Measurements from ENCODE around the gene CCDC188.

CCDC188 gene

DNA sequence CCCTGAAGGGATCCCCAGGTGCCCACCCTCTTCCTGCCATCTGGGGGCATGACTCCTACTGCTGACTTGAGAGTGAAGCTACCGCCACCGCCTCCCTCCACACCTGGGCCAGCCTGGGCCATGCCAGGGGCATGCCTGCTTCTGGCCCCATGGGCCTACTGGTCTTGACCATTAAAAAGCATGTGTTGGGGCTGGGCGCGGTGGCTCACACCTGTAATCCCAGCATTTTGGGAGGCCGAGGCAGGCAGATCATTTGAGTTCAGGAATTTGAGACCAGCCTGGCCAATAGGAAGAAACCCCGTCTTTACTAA is 37.7 kb upstream of the CCDC188 start:
- Histone ChIP-seq H3K36me3 (ENCODE audit: insufficient read depth, low read length) (no peaks in the 10 kb centered on the region), H3K27me3 (ENCODE audit: insufficient read depth, low read length, poor library complexity) (no peaks in the 10 kb centered on the region), H3K27ac (ENCODE audit: low read length) (no peak overlapping the region), H3K9ac (ENCODE audit: low read depth, low read length) (no peak overlapping the region), H3K4me3 (ENCODE audit: low read depth in 1 of 2, low read length in 2 of 2) (no peak overlapping the region), H4K20me1 (ENCODE audit: insufficient read depth, low read length) (no peaks in the 10 kb centered on the region), H3K9me3 (ENCODE audit: insufficient read depth, low read length, severe bottlenecking) (no peaks in the 10 kb centered on the region), H3K79me2 (ENCODE audit: insufficient read depth, low read length) (no peaks in the 10 kb centered on the region), H3K4me2 (ENCODE audit: insufficient read depth, low read length) (no peak overlapping the region), H2AFZ (ENCODE audit: low read depth, low read length) (no peak overlapping the region), H3K4me1 (ENCODE audit: insufficient read depth, low read length) (no peaks in the 10 kb centered on the region)
- ATAC-seq (ENCODE audit: insufficient read depth, low read depth): no peak
- TF ChIP-seq, protein P1, sequence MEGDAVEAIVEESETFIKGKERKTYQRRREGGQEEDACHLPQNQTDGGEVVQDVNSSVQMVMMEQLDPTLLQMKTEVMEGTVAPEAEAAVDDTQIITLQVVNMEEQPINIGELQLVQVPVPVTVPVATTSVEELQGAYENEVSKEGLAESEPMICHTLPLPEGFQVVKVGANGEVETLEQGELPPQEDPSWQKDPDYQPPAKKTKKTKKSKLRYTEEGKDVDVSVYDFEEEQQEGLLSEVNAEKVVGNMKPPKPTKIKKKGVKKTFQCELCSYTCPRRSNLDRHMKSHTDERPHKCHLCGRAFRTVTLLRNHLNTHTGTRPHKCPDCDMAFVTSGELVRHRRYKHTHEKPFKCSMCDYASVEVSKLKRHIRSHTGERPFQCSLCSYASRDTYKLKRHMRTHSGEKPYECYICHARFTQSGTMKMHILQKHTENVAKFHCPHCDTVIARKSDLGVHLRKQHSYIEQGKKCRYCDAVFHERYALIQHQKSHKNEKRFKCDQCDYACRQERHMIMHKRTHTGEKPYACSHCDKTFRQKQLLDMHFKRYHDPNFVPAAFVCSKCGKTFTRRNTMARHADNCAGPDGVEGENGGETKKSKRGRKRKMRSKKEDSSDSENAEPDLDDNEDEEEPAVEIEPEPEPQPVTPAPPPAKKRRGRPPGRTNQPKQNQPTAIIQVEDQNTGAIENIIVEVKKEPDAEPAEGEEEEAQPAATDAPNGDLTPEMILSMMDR (IDR thresholded peaks at IDR 0.05; ENCODE audit: borderline replicate concordance, extremely low read depth, low read length, poor library complexity, severe bottlenecking): no peak
- TF ChIP-seq EZH2 (IDR thresholded peaks at IDR 0.05; ENCODE audit: borderline replicate concordance, low read depth, low read length, severe bottlenecking): no peak
- DNase-seq: no peak

GRCh38 chr22:20187777-20188566 is 37.1 kb upstream of the CCDC188 start:
- Histone ChIP-seq H3K9ac (ENCODE audit: low read depth, low read length) (no peak overlapping the region), H2AFZ (ENCODE audit: low read depth, low read length) (no peak overlapping the region), H3K4me3 (ENCODE audit: low read depth in 1 of 2, low read length in 2 of 2) (no peak overlapping the region), H3K9me3 (ENCODE audit: insufficient read depth, low read length, severe bottlenecking) (no peaks in the 10 kb centered on the region), H4K20me1 (ENCODE audit: insufficient read depth, low read length) (no peaks in the 10 kb centered on the region), H3K4me2 (ENCODE audit: insufficient read depth, low read length) (no peak overlapping the region), H3K79me2 (ENCODE audit: insufficient read depth, low read length) (no peaks in the 10 kb centered on the region), H3K27ac (ENCODE audit: low read length) (no peak overlapping the region), H3K36me3 (ENCODE audit: insufficient read depth, low read length) (no peaks in the 10 kb centered on the region), H3K27me3 (ENCODE audit: insufficient read depth, low read length, poor library complexity) (no peaks in the 10 kb centered on the region), H3K4me1 (ENCODE audit: insufficient read depth, low read length) (no peaks in the 10 kb centered on the region)
- DNase-seq (no peak), ATAC-seq (ENCODE audit: insufficient read depth, low read depth) (no peak)
- TF ChIP-seq, protein P1 (IDR thresholded peaks at IDR 0.05; ENCODE audit: borderline replicate concordance, extremely low read depth, low read length, poor library complexity, severe bottlenecking): no peak
- no peak for TF ChIP-seq EZH2 (IDR thresholded peaks at IDR 0.05; ENCODE audit: borderline replicate concordance, low read depth, low read length, severe bottlenecking)

DNA sequence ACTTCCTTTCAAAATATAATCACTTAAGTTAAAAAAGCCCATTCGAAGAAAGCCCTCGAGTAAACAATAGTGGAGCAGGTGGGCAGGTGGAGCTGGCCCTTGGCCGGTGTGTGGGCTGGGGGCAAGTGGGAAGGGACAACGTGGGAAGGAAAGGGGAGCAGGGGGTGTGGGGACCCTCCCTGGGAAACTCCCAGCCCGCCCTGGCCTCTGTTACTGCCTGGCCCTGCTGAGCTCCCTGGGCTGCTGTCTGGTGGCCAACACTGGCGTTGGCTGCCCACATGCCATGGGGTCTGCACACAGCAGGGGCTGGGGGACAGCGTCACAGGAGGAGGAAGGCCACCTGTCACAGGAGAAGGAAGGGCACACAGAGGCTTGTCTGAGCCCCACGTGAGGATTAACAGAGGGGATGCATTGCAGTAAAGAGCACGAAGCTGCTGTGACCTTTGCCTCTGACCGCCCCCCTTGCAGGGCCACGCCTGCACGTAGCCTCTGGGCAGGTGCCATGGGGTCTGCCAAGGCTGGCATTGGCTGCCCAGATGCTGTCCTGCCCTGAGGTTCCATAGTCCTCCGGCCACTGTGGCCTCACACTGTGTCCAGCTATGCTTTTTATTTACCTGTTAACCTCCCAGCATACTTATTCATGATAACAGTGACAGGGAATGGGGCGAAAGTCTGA is 36.2 kb upstream of the CCDC188 start:
- Histone ChIP-seq H4K20me1 (ENCODE audit: insufficient read depth, low read length) (no peaks in the 10 kb centered on the region), H3K79me2 (ENCODE audit: insufficient read depth, low read length) (no peaks in the 10 kb centered on the region), H3K9me3 (ENCODE audit: insufficient read depth, low read length, severe bottlenecking) (no peaks in the 10 kb centered on the region), H3K36me3 (ENCODE audit: insufficient read depth, low read length) (no peaks in the 10 kb centered on the region), H3K4me1 (ENCODE audit: insufficient read depth, low read length) (no peaks in the 10 kb centered on the region), H3K4me2 (ENCODE audit: insufficient read depth, low read length) (no peak overlapping the region), H3K4me3 (ENCODE audit: low read depth in 1 of 2, low read length in 2 of 2) (no peak overlapping the region), H3K9ac (ENCODE audit: low read depth, low read length) (no peak overlapping the region), H3K27ac (ENCODE audit: low read length) (no peak overlapping the region), H3K27me3 (ENCODE audit: insufficient read depth, low read length, poor library complexity) (no peaks in the 10 kb centered on the region), H2AFZ (ENCODE audit: low read depth, low read length) (no peak overlapping the region)
- DNase-seq: no peak
- no peak for ATAC-seq (ENCODE audit: insufficient read depth, low read depth)
- TF ChIP-seq, protein P1 (IDR thresholded peaks at IDR 0.05; ENCODE audit: borderline replicate concordance, extremely low read depth, low read length, poor library complexity, severe bottlenecking): no peak
- TF ChIP-seq EZH2 (IDR thresholded peaks at IDR 0.05; ENCODE audit: borderline replicate concordance, low read depth, low read length, severe bottlenecking): no peak
